Upper lobe of right lung (tissue), 1 donor: Measurements from ENCODE around the gene SACM1L. TPM values are rescaled to one million over a fixed set of nuclear protein-coding genes. Genes with fewer than 3 reads are reported as not detected.
A peak's percentile ranks its signal among the peaks of the same experiment; 100 is the strongest.

Experiments
- ATAC-seq: fragments of 200-7000 bp; cut with Tn5 transposase; one replicate; pipeline ENCODE4 v1.9.1; 2020; ENCODE audit warnings: mild to moderate bottlenecking, moderate library complexity
- DNase-seq: peaks from one replicate; pipeline ENCODE4 v3.0.0-alpha.2; 2020
- H3K27ac ChIP-seq: fragments of 200-600 bp; one replicate; pipeline ENCODE4 v1.8.0; 2022
- H3K27me3 ChIP-seq: fragments of 200-600 bp; one replicate; pipeline ENCODE4 v1.8.0; 2022; ENCODE audit warnings: mild to moderate bottlenecking
- H3K36me3 ChIP-seq: fragments of 200-600 bp; one replicate; pipeline ENCODE4 v1.8.0; 2022
- H3K4me1 ChIP-seq: fragments of 200-600 bp; one replicate; pipeline ENCODE4 v1.8.0; 2022
- H3K4me3 ChIP-seq: fragments of 200-600 bp; one replicate; pipeline ENCODE4 v1.8.0; 2022; ENCODE audit warnings: mild to moderate bottlenecking
- H3K9me3 ChIP-seq: fragments of 200-600 bp; one replicate; pipeline ENCODE4 v1.8.0; 2022
- CTCF ChIP-seq: fragments of 200-600 bp; IDR thresholded peaks from one replicate; pipeline ENCODE4 v1.8.0; 2022; ENCODE audit warnings: antibody characterized with exemption
- intact Hi-C: fragments of 100-400 bp; cut with DNase I; formaldehyde crosslinking; loops from one replicate; pipeline ENCODE4 v1.11.0; 2022
- total RNA-seq: library from RNA; stranded (reverse); fragmentation: NEBNext Ultra II Directional; extraction: Animal tissue kit (Norgen Biotek cat#: 25700); gene quantifications from one replicate; pipeline ENCODE4 v1.2.1, GENCODE V29; 2021
- donor health status: DM: no; HTN: yes; CAD: no; lungs with severe emphysema.

The SACM1L gene
- total RNA-seq, 1 donor from 2014 or later, result 77.1 TPM

GRCh38 chr3:45654397-45654944 lies 34.7 kb upstream of the SACM1L start:
- DNase-seq, result no peak
- ATAC-seq, result peak; percentile 12
- Histone ChIP-seq H3K27ac (peak overlapping the region; percentile 49), H3K4me1 (peaks cover 35% of the 10 kb centered on the region), H3K36me3 (no peaks in the 10 kb centered on the region), H3K4me3 (no peak overlapping the region), H3K9me3 (no peaks in the 10 kb centered on the region), H3K27me3 (no peaks in the 10 kb centered on the region)
- intact Hi-C loops, result loop anchor here (10.0 kb wide), 1 partner anchor 60 kb away; the partner anchor contains the start of gene LIMD1
- no peak for TF ChIP-seq CTCF

GRCh38 chr3:45655906-45656305 lies 33.3 kb upstream of the SACM1L start:
- ATAC-seq (peak; percentile 25), DNase-seq (no peak)
- intact Hi-C loops, result loop anchor here (10.0 kb wide), 1 partner anchor 61 kb away; the partner anchor contains the start of gene LIMD1
- Histone ChIP-seq H3K36me3 (no peaks in the 10 kb centered on the region), H3K4me1 (peaks cover 39% of the 10 kb centered on the region), H3K27ac (peak overlapping the region; percentile 40), H3K4me3 (no peak overlapping the region), H3K9me3 (no peaks in the 10 kb centered on the region), H3K27me3 (no peaks in the 10 kb centered on the region)
- no peak for TF ChIP-seq CTCF

- Histone ChIP-seq H3K27ac (peak overlapping the region; percentile 40), H3K4me3 (no peak overlapping the region), H3K9me3 (no peaks in the 10 kb centered on the region), H3K36me3 (no peaks in the 10 kb centered on the region), H3K4me1 (peaks cover 39% of the 10 kb centered on the region), H3K27me3 (no peaks in the 10 kb centered on the region)
- TF ChIP-seq CTCF, result peak; percentile 92
- DNase-seq (peak; percentile 92), ATAC-seq (peak; percentile 96)
- intact Hi-C loops, result loop anchor here (10.0 kb wide), 1 partner anchor 62 kb away; the partner anchor contains the start of gene LIMD1
Observed at GRCh38 chr3:45656575-45657363, 32.4 kb upstream of the SACM1L start.

GRCh38 chr3:45657853-45658252 lies 31.3 kb upstream of the SACM1L start:
- intact Hi-C loops, result loop anchor here (10.0 kb wide), 1 partner anchor 63 kb away; the partner anchor contains the start of gene LIMD1
- Histone ChIP-seq H3K36me3 (no peaks in the 10 kb centered on the region), H3K4me1 (peaks cover 39% of the 10 kb centered on the region), H3K9me3 (no peaks in the 10 kb centered on the region), H3K27ac (no peak overlapping the region), H3K4me3 (no peak overlapping the region), H3K27me3 (no peaks in the 10 kb centered on the region)
- ATAC-seq (no peak), DNase-seq (no peak)
- no peak for TF ChIP-seq CTCF

GRCh38 chr3:45659661-45660566 lies 29.3 kb upstream of the SACM1L start:
- DNase-seq (peak; percentile 85), ATAC-seq (peak; percentile 85)
- peak; percentile 96 for TF ChIP-seq CTCF
- no peaks in the 10 kb centered on the region for H3K27me3 ChIP-seq
- H3K27ac ChIP-seq, result no peak overlapping the region
- H3K4me1 ChIP-seq, result peaks cover 33% of the 10 kb centered on the region
- no peaks in the 10 kb centered on the region for H3K36me3 ChIP-seq
- intact Hi-C loops, result loop anchor here (10.0 kb wide), 1 partner anchor 65 kb away; the partner anchor contains the start of gene LIMD1
- no peaks in the 10 kb centered on the region for H3K9me3 ChIP-seq
- H3K4me3 ChIP-seq, result no peak overlapping the region
